HG03066 (cell line): ENCODE results near the gene MAF.

Experiments
- ATAC-seq: cut with Tn5 transposase; IDR thresholded peaks from one replicate; pipeline ENCODE4 v1.9.1; 2021; ENCODE audit warnings: low read depth; ENCODE audit not compliant: unreplicated experiment

MAF gene

DNA sequence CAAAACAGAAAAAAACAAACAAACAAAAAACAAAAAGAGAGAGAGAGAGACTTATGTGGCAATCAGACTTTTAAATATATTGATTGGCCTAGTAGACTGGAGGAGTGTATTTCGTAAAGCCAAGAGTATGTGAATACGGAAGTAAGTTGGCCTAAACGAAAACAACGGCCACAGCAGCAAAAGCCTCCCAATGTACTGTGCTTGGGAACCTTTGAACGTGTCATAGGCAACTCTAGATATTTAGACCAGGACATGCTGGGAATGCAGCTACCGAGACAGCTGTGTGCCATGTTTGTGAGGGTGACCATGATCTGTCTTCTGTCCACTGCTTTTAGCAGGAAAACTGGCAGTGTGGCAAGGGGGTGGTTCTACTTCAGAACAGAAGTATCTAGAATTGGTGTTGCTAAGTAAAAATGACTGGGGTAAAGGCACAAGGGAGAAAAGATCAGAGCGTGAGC, 7.4 kb downstream of the MAF start:
- no peak for ATAC-seq

DNA sequence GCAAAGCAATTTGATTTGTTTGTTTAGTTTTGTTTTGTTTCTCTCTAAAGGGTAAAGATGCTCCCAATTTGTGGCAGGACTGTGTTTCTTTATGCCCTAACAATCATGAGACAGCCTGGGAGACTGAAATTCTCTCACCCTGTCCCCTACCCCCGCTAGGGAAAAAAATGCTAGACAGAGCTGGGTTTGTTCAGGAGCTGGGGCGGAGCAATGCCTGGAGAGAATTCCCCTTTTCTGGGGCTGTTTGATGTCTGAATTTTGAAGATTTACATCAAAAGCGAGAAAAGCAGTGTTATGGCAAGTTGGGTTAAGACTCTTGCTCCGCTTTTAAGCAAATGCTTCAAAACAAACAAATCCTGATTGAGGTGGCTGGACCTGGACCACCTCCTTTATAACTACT, 8.4 kb downstream of the MAF start:
- ATAC-seq = no peak

DNA sequence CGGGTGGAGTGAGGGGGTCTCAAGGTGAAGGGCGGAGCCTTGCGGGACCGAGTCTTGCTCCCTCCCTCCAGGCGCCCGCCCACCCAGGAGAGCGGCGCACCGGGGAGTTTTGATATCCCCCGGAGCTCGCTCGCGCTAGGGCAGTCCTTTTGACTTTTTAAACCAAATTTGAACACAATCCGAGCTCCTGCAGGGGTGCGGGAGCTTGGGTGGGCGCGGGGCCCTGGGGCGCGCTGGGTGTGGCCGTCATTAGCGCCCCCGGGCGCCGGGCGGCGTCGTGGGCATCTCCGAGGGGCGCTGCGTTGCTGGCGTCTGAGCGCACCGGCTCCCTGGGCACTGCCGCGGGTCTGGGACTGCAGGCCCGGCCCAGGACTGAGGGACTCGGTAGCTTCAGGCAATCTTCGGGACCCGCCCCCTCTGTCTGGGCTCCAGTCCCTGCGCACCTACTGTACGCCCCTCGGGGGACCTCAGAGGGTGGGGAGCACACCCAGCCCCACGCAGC, 10.9 kb downstream of the MAF start:
- no peak for ATAC-seq

DNA sequence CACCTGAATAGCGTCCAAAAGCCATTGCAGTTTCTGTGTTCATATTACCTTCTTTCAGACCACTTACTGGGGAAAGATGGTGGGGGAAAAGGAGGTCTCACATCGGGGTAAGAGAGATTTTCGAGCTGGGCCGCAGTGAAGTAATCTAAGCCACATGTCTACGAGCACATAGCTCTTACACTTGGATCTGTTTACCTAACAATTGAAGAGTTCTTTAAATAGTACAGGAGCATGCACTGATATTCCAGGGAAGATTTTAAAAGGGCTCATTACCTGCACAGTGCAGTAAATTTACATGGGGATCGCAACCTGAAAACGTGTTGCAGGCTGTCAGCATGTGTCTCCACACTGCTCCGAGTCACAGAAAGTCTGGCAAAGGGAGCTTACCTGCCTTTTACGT, 12.6 kb downstream of the MAF start:
- ATAC-seq = no peak

DNA sequence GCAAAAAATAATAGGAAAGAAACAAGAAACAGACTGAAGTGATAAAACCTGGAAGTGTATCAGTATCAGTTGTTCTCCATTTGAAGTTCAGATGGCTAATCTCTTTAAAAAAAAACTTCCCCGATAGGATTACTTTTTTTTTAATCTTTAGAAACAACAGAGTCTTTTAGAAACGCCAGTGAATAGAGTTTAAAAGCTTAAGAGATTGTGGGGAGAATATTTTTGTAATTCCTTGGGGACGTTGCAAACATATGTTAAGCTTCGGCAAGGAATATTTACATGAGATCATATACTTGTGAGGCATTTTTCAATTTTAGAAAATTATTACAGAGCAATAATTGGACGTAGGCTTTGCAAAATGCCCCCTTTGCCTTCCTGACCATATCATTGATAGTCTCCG, 13.2 kb downstream of the MAF start:
- ATAC-seq = no peak

DNA sequence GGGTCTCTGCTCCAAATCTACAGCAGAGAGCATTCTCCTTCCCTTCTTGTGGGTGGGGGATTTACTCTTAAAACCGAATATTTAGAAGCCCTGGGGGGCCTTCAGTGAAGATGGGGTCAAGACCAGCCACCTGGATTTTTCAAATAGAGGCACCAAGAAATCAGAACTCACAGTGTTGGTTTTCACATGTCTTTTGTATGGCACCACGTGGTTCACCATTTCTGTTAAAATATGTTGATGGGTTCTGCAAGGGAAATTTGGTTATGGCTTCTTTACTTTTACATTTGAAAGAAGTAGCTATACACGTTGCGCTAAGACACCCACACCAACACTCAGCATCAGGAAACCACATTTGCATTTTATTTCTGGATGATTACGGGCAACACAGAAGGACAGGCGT, 17.7 kb downstream of the MAF start:
- ATAC-seq = no peak

DNA sequence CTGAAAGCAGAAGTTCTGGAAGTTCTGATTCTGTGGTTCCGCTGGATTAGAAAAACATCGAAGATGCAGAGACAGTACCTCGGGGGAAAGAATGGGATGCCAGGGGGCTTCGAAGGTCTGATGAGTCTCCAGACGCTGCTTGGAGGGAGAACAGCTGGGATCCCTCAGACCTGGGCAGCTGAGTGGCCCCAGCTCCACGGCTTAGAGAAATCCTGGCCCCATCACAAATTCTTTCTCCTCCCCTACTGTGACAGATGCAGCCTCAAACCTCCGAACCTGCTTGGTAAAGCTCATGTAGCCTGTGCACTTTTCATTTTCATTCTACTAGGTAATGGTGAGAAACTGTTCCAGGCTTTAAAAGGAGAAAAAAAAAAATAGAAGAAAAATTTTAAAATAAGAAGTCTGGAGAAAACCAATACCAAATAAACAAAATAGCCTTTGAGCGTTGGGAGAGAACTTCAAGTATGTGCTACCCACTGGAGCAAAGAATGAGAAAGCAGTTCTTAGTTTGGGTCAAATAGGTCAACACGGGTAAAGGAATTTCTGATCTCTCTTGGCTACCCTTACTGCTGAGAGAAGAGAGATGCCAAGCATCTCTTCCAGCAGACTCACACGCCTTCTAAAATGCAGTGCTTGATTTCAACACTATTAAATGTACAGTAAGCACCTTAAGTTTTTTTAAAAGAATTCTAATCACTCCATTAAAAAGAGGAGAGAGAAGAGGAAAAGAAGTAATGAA, 19.9 kb downstream of the MAF start:
- no peak for ATAC-seq

DNA sequence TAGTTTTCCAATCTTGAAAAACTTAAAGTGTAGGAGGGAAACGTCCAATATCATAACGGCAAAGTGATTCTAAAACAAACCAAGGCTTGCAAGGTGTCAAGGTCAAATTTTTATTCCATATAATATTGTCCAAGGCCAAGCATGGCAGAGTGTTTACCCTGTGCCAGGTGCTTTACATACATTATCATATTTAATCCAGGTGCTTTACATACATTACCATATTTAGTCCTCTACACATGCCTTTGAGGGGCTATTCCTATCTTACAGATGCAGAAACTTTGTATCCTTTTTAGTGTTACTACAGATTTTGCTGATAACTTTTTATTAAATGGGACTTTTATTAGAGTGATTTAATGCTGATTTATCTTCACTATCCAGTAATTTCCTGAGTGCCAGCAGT, 23.9 kb downstream of the MAF start:
- ATAC-seq = no peak

DNA sequence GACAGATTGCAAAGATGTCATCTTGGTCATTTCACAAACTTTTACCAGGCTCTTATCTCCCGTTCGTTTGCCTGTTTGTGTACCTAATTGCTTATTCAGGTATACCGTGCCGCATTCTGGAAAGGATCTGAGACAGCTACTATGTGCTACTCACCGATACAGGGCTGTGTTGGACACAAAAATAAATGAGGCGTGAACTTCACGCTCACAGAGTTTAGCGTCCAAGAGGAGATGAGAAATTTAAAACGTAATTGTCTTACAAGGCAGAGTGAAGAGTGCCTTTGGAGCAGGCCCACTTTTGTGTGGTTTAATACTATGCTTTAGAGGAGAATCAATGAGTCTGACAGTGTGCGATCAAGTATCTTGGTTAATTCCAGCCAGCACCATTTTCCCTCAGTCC, 26.7 kb downstream of the MAF start:
- ATAC-seq = no peak

DNA sequence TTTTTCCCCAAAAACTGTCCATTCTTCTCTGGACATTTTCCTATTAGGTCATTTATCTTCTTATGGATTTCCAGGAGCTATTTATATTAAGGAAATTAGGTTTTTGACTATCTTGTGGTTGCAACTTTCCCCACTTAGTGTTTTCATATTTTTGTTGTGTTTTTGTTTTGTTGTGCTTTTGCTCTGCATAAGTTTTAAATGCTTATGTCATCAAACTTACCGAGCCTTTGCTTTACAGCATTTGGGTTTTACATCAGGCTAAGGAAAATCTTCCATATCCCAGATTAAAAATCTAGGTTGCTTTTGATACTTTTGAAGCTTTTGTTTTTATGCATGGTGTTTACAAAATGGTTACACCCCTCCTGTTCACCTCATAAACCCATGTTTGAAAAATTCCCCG, 27.5 kb downstream of the MAF start:
- ATAC-seq = no peak

DNA sequence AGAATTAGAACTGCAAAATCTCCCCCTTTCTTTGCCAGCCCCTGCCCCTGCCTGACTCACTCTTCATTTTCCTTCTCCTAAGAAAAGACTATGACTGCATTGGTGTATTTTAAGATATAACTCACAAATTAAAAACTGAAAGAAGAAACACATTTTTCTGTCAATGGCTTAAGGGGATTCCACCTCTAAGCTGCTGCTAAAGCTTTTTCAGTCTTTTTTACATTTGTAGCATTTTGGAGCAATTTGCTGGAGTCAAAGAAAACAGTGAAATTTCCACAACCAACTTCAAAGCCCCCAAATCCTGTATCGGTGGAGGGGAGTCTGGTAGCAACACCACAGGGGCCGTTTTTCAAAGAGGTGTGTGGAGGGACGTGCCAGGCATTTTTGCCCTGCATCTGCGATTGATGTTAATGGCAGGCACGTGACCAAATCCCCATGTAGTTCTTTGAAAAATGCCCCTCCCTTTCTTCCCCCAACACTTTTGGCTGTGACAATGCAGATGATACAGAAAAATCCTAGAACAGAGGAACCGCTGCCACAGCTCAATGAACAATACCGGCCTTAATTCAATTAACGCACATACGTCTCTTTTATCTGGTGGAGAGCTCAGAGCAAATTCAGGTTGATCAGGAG, 28.5 kb downstream of the MAF start:
- ATAC-seq = no peak

DNA sequence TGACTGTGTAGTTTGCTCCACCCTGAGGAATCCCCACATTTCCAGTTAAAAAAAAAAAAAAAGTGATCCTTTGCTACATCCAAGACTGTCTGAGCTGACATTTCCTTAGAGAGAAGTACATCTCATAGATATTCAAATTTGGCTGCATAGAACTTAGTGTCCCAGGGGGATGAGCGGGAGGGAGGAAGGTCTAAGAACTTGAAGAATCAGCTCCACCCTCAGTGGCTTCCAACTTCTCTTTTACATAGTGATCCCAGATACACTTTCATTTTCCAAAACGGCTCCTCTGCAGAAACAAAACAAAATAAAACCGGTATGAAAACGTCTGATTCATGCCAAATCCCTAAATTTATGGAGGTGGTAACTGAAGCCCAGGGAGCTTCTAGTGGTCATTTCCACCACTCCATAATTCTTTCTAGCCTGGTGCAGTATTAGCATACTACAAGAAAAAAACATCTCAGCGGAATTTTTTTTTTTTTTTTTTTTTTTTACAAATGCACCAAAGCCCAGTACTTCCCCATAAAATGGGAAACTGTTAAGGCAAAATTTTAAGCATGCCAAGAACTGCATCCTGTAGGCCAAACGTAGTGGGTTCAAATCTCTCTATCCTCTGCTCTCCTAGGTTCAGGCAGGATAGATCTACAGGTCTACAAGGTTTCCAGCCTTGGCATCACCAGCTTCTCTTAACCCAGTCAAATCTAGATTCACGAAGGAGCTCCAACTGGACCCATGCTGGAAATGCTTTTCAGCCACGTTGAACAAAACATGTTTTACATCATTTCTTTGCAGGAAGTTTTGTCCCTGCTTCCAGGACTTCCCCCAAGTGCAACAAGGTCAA, 29.3 kb downstream of the MAF start:
- no peak for ATAC-seq

DNA sequence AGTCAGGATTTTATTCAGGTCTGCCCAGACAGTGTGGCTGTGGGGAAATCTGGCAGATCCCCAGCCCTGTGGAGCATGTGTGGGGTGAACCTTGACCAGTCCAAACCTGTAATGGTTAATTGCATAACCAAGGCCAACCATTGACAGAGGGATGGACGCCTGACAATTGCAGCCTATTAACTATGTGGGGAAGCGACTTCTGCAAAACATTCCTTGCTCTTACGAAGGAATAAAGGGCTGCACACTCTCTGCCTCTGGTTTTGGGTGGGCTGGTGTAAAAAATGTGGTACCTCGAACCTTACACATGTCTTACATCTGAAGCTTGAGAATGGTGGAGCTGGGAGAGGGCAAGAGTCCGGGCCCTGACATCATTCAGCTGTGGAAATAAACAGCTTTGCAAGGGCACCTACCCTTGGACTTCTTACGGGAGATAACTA, 35.8 kb downstream of the MAF start:
- no peak for ATAC-seq

DNA sequence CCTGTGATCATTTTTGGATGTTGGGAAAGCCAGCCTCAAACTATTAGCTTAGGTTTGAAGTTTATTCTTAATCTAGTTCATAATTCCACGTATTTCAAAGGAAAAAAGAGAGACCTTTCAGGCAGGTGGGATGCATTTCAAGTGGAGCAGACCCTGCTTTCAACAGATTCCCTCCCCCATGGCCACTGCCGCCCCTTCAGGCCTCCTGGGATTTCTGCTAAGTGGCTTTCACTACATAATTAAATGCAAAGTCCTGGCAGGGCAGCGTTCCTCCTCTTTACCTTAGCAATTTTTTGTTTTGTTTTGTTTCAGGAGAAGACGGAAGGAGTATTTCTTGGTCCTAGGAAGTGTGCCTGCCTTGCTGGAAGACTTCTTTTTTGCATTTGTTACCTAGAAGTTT, 36.6 kb downstream of the MAF start:
- no peak for ATAC-seq

DNA sequence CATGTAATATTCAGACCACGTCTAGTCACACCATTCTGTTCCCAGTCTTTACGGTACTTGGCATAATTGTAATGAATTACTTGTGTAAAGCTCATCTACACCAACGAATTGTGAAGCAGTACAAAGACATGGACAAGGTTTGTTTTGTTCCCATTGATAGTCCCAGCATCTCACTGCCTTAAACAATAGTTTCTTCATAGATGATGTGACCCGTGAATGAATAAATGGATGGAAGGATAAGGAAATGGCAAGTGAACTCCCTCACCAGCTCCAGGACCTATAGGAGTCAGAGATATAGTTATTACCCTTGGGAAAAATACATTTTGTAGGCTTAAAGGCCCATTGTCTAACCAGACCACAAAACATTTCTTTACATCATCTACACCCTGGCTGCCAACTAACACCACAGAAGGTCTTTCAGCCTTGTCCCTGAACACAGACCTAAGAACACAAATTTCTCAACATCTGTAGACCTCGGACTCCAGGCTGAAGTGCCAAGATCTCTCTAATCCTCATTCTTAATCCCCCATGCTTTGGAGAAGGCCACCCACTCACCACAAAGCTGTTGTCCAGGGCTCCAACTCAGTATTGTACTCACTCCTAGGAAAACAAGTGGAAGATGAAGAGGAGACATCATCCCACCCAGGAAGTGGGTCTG, 38.2 kb downstream of the MAF start:
- no peak for ATAC-seq

DNA sequence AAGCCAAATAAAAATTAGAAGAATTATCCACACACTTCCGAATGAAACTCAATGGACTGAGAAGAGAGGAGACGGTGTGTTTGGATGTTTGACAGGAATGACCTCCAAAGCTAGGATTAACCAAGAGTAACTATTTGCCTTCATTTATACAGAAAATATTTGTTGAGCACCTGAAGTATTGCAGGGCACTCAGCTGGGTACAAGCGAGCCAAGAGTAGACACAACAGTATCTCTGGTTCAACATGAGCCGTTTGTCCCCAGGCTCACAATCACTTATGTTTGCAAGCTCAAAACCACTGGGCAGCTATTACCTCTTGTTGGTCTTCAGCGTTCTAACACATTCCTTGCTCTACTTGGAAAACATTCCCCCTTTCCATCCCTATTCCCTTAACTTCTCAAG, 38.8 kb downstream of the MAF start:
- no peak for ATAC-seq

DNA sequence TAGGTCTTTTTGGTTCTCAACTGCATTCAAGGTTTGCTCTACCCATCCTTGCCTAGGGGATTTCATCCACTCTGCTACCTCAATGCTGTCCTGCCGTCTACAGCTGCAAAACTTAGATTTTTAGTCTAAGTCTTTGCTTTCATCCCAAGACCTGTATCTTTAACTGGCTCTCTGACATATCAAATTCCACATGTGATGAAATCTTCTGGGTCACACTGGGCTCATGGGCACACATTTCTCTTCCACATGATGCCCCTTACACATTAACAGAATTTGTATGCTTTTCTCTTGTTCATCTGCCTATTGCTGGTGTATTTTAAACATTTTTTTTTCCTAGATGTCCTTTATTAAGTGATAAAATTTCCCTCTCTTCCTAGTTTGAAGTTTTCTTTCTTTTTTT, 39.6 kb downstream of the MAF start:
- ATAC-seq = no peak

DNA sequence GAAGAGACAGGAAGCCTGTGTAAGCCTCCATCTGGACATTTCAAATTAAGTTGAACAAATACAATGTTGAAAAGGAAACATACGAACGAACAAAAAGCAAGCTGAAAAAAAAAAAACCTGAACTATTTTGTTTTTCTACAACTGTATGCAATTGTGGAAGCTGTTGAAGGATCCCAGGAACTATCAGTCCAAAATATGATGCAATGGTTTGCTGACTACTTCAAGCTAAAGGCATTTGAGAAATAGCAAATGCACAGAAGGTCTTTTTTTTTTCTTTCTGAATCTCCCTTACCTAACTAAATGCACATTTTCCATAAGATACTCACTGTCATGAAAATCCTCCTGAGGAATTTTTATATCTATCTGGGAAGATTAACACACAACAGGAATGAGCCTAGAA, 40.2 kb downstream of the MAF start:
- no peak for ATAC-seq

DNA sequence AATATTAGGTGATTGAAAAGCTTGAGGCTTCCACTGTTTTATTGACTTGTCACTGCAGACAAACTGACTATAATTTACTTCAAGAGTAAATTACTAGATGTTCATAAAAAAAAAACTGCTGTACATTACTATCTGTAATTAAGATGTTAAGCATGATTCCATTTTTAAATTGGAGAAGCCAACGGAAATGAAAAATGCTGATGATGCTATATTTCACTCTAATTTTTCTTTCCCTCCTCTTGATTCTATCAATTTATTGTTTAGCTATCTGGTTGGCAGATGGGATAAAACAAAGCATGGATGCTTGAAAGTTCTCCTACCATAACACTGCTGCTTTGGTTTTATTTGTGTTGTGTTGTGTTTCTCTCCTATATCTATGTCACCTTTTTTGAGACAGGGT, 41.0 kb downstream of the MAF start:
- ATAC-seq = no peak

DNA sequence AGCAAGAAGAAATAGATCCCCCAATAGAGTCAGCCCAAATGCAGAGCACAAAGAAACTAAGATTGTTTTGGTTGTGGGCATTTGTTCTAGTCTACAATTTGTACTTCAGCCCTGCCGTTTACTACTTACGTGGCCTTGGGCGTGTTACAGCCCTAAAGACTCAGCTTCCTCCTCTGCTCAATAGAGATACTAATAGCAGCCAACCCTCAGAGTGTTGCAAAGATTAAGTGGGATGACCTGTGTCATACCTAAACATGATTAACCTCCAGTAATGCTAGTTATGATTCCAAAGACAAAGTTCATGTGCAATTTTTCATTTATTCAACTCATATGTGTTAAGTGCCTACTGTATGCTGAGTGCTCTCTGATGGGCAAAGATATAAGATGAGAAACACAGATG, 43.1 kb downstream of the MAF start:
- no peak for ATAC-seq

DNA sequence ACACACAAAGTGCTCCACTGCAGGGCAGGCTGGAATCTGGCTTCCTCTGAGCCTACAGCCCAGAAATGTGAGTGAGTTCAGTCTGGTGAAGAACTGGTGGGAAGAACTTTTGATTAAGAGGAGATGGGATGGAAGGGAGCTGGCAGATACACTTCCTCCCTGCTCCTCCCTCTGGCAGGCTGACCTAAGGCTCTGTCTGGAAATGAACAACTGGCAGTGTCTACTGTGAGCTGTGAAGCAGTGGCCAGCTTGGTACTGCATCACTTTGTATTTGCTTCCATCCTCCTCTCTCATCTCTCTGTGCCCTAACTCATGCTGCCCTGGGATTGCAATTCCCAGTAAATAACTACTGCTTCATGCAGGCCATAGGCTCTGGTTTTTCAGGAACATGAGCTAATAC, 45.6 kb downstream of the MAF start:
- ATAC-seq = no peak
